Left lung (tissue), 10 donors: ENCODE data around the gene CHFR. TPM values are rescaled to one million over a fixed set of nuclear protein-coding genes. Genes with fewer than 3 reads are reported as not detected.
"Not testable (repeated sequence)": the region's sequence is repeated elsewhere in the genome, so short reads cannot be mapped to it uniquely, and the experiment has no call there.

Experiments
- ATAC-seq: fragments of 200-7000 bp; cut with Tn5 transposase; one replicate; pipeline ENCODE4 v1.9.1; 2020; ENCODE audit warnings: moderate library complexity
- DNase-seq, 4 donors: peaks; one replicate each; pipeline ENCODE4 v3.0.0-alpha.2; 2013 to 2020
- H3K27ac ChIP-seq, 2 donors: fragments of 200-600 bp; sonication (generic) in 1 of 2; one replicate each; pipeline versions ENCODE4 v1.5.0 to v1.8.0; 2020 to 2021
- H3K27me3 ChIP-seq, 2 donors: fragments of 200-600 bp; sonication (generic) in 1 of 2; one replicate each; pipeline versions ENCODE4 v1.5.0 to v1.8.0; 2020 to 2021
- H3K36me3 ChIP-seq, 2 donors: fragments of 200-600 bp; sonication (generic) in 1 of 2; one replicate each; pipeline versions ENCODE4 v1.5.0 to v1.8.0; 2020 to 2021
- H3K4me1 ChIP-seq, 2 donors: fragments of 200-600 bp; one replicate each; pipeline ENCODE4 v1.8.0; 2021
- H3K4me3 ChIP-seq, 2 donors: fragments of 200-600 bp; sonication (generic) in 1 of 2; one replicate each; pipeline versions ENCODE4 v1.5.0 to v1.8.0; 2020 to 2021; ENCODE audit warnings: mild to moderate bottlenecking in 1 of 2
- H3K9me3 ChIP-seq, 2 donors: fragments of 200-600 bp; sonication (generic) in 1 of 2; one replicate each; pipeline versions ENCODE4 v1.5.0 to v1.8.0; 2020 to 2021
- CTCF ChIP-seq, 2 donors: fragments of 200-600 bp; sonication (generic) in 1 of 2; IDR thresholded peaks; one replicate each; pipeline versions ENCODE4 v1.5.0 to v1.8.0; 2021; ENCODE audit warnings: antibody characterized with exemption in 2 of 2
- intact Hi-C, 2 donors: fragments of 100-400 bp; cut with DNase I; formaldehyde crosslinking; loops; one replicate each; pipeline versions ENCODE4 v1.11.2 to v1.14.2; 2022
- polyA plus RNA-seq, 6 donors: library from polyadenylated mRNA; unstranded; fragments of 120-200 nt; gene quantifications; one replicate each; pipeline ENCODE4 v1.2.1, GENCODE V29; 2013; ENCODE audit not compliant: insufficient read length in 6 of 6
- total RNA-seq, 2 donors: library from RNA; stranded (reverse); fragmentation: NEBNext Ultra II Directional; extraction: Animal tissue kit (Norgen Biotek cat#: 25700); gene quantifications; one replicate each; pipeline ENCODE4 v1.2.1, GENCODE V29; 2021
- donor health status: DM: no; HTN: yes; CAD: no.
- donor health status: DM: no; HTN: no; CAD: no.

Gene CHFR
- total and polyA plus RNA-seq, 8 donors: 21.0 to 62.6 (median 26.4) TPM

- intact Hi-C loops: no loop called here
- ATAC-seq (no peak), DNase-seq (no peak)
- Histone ChIP-seq H3K9me3 (peaks cover 0 to 16% of the 10 kb centered on the region in 2 donors), H3K27ac (peak overlapping the region in 1 of 2 donors; percentile 76), H3K27me3 (no peaks in the 10 kb centered on the region), H3K4me1 (no peaks in the 10 kb centered on the region), H3K36me3 (peaks cover 0 to 88% of the 10 kb centered on the region in 2 donors), H3K4me3 (no peak overlapping the region)
- no peak for TF ChIP-seq CTCF (IDR thresholded peaks at IDR 0.05)
Observed at GRCh38 chr12:132866251-132866828, 21.1 kb downstream of the CHFR start.

GRCh38 chr12:132861558-132861957 is 25.8 kb downstream of the CHFR start:
- H3K4me3 ChIP-seq: no peak overlapping the region
- H3K27ac ChIP-seq: no peak overlapping the region
- TF ChIP-seq CTCF (IDR thresholded peaks at IDR 0.05): no peak
- peaks cover 0 to 9% of the 10 kb centered on the region in 2 donors for H3K9me3 ChIP-seq
- no peak for ATAC-seq
- H3K4me1 ChIP-seq: no peaks in the 10 kb centered on the region
- no peak for DNase-seq
- no peaks in the 10 kb centered on the region for H3K27me3 ChIP-seq
- intact Hi-C loops: no loop called here
- H3K36me3 ChIP-seq: peaks cover 0 to 90% of the 10 kb centered on the region in 2 donors

GRCh38 chr12:132858718-132859266 is 28.6 kb downstream of the CHFR start:
- H3K36me3 ChIP-seq: peaks cover 6 to 93% of the 10 kb centered on the region in 2 donors
- no peaks in the 10 kb centered on the region for H3K27me3 ChIP-seq
- no peak overlapping the region for H3K4me3 ChIP-seq
- H3K4me1 ChIP-seq: no peaks in the 10 kb centered on the region
- TF ChIP-seq CTCF (IDR thresholded peaks at IDR 0.05): no peak
- no peak overlapping the region for H3K27ac ChIP-seq
- peak in 1 of 4 donors; percentile 71 for DNase-seq
- intact Hi-C loops: no loop called here
- ATAC-seq: peak; percentile 53
- no peaks in the 10 kb centered on the region for H3K9me3 ChIP-seq

DNA sequence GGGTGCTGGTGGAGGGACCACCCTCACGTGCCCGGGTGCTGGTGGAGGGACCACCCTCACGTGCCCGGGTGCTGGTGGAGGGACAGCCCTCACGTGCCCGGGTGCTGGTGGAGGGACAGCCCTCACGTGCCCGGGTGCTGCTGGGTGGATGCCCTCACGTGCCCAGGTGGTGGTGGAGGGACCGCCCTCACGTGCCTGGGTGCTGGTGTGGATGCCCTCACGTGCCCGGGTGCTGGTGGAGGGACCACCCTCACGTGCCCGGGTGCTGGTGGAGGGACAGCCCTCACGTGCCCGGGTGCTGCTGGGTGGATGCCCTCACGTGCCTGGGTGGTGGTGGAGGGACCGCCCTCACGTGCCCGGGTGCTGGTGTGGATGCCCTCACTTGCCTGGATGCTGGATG is 30.4 kb downstream of the CHFR start:
- ATAC-seq, intact Hi-C loops, H3K27me3 ChIP-seq, H3K9me3 ChIP-seq, H3K27ac ChIP-seq, H3K4me1 ChIP-seq, H3K4me3 ChIP-seq: not testable (repeated sequence)
- DNase-seq: peak in 1 of 4 donors; percentile 12
- peaks cover 6 to 100% of the 10 kb centered on the region in 2 donors for H3K36me3 ChIP-seq

GRCh38 chr12:132856581-132856980 is 30.8 kb downstream of the CHFR start:
- DNase-seq (peak in 1 of 4 donors; percentile 47), ATAC-seq (no peak)
- no peak for TF ChIP-seq CTCF (IDR thresholded peaks at IDR 0.05)
- Histone ChIP-seq H3K4me1 (no peaks in the 10 kb centered on the region), H3K4me3 (no peak overlapping the region), H3K36me3 (peaks cover 6 to 100% of the 10 kb centered on the region in 2 donors), H3K27me3 (no peaks in the 10 kb centered on the region), H3K9me3 (no peaks in the 10 kb centered on the region), H3K27ac (no peak overlapping the region)
- intact Hi-C loops: no loop called here

- intact Hi-C loops, H3K4me3 ChIP-seq, H3K9me3 ChIP-seq, H3K4me1 ChIP-seq, H3K27ac ChIP-seq, ATAC-seq, H3K27me3 ChIP-seq: not testable (repeated sequence)
- H3K36me3 ChIP-seq: peaks cover 10 to 100% of the 10 kb centered on the region in 2 donors
- DNase-seq: peak in 1 of 4 donors; percentile 20
Observed at GRCh38 chr12:132855211-132855610, 32.2 kb downstream of the CHFR start.
